ENCODE data around the gene PSME3. TPM values are rescaled to one million over a fixed set of nuclear protein-coding genes. Genes with fewer than 3 reads are reported as not detected.

Gene PSME3
- total RNA-seq: 100 to 1,000 TPM; 153 to 178 TPM
- 124 TPM for polyA plus RNA-seq (2013, experiment 1 of 2)
- 115 TPM for polyA plus RNA-seq (2013, experiment 2 of 2)
- long read RNA-seq, experiment 1, transcript PSME3-210 (11 exons, 998 nt): major isoform, 25 of 90 reads
- long read RNA-seq, experiment 1, partial matches to known transcripts: 35 of 90 reads
- long read RNA-seq, experiment 1, other reads (novel, unspliced or antisense): 30 of 90 reads
- long read RNA-seq, experiment 2, transcript PSME3-210 (11 exons, 998 nt): major isoform, 323 of 359 reads
- long read RNA-seq, experiment 2, partial matches to known transcripts: 4 of 359 reads
- long read RNA-seq, experiment 2, other reads (novel, unspliced or antisense): 28 of 359 reads
- long read RNA-seq, experiment 3, transcript PSME3-210 (11 exons, 998 nt): major isoform, 444 of 507 reads
- long read RNA-seq, experiment 3, partial matches to known transcripts: 13 of 507 reads
- long read RNA-seq, experiment 3, other reads (novel, unspliced or antisense): 44 of 507 reads
- long read RNA-seq, experiment 4, transcript PSME3-210 (11 exons, 998 nt): major isoform, 67 of 102 reads
- long read RNA-seq, experiment 4, partial matches to known transcripts: 4 of 102 reads
- long read RNA-seq, experiment 4, other reads (novel, unspliced or antisense): 31 of 102 reads

DNA sequence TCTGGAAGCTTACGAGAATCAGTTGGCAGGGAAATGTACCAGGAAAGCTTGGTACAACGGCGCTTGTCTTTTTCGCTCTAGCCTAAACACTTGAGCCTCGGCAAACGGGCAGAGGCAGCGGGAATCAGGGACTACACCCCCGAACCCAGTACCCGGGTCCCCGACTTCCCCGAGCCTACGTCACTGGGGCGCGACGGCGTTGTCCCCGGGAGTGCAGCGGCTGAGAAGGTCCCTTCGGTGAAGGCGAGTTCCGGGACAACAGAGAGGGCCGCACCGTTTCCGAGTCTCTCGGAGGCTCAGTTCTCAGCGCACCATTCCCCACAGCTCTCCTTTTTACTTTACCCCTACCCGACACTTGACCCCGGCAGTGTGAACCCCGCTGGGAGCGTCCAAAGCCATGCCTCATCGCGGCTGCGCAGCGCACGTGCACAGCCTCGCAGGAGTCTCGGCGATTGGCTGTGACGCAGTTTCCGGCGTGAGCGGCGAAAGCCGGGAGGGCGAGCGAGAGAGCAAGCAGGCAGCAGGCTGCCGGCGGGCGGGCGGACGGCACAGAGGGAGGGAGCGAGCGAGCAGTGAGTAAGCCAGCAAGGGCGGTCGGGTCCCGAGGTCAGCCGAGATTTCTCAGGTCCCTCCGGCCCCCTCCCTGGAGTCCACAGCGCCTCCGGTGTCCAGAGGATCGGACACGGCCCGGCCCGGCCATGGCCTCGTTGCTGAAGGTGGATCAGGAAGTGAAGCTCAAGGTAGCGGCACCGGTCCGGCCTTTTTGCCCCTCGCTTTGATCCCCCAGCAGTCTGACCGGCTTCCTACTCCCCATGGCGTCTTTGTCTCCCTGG is at the start of gene PSME3:
Gene PSME3, plus strand, starts transcription at position 464 of the 833 bp plus-strand sequence. Its CDS starts 235 bp downstream, at position 699.
- no peaks in the 10 kb centered on the region for H3K4me1 ChIP-seq (ENCODE audit: control insufficient read depth, insufficient read depth, low read length)
- peak within 1 kb of the TSS; percentile 71 for H3K27ac ChIP-seq (ENCODE audit: low read depth, low read length)
- H3K27me3 Mint-ChIP-seq (ENCODE audit: insufficient read depth): peaks cover 10% of the 10 kb centered on the region
- H3K27ac Mint-ChIP-seq: peak within 1 kb of the TSS; percentile 99
- H3K4me3 ChIP-seq (ENCODE audit: low read length): peak within 1 kb of the TSS; percentile 94
- no peaks in the 10 kb centered on the region for H3K9me3 Mint-ChIP-seq
- peak within 1 kb of the TSS; percentile 89 for H3K9ac ChIP-seq (ENCODE audit: extremely low read depth, low read length, poor library complexity, severe bottlenecking)
- 0% methylated on average over 20 to 71 of the region's 71 CpGs for WGBS, 2 experiments (ENCODE audit: insufficient coverage in 1 of 2, insufficient read length in 1 of 2)
- H3K27me3 ChIP-seq (ENCODE audit: control insufficient read depth, insufficient read depth, low read length, poor library complexity, severe bottlenecking): peaks cover 12% of the 10 kb centered on the region
- TF ChIP-seq, protein P1, sequence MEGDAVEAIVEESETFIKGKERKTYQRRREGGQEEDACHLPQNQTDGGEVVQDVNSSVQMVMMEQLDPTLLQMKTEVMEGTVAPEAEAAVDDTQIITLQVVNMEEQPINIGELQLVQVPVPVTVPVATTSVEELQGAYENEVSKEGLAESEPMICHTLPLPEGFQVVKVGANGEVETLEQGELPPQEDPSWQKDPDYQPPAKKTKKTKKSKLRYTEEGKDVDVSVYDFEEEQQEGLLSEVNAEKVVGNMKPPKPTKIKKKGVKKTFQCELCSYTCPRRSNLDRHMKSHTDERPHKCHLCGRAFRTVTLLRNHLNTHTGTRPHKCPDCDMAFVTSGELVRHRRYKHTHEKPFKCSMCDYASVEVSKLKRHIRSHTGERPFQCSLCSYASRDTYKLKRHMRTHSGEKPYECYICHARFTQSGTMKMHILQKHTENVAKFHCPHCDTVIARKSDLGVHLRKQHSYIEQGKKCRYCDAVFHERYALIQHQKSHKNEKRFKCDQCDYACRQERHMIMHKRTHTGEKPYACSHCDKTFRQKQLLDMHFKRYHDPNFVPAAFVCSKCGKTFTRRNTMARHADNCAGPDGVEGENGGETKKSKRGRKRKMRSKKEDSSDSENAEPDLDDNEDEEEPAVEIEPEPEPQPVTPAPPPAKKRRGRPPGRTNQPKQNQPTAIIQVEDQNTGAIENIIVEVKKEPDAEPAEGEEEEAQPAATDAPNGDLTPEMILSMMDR (conservative IDR thresholded peaks at IDR 0.05): peak; percentile 16
- peaks cover 28% of the 10 kb centered on the region for H3K36me3 Mint-ChIP-seq (ENCODE audit: low read depth)
- H3K4me3 Mint-ChIP-seq: peak within 1 kb of the TSS; percentile 94
- no peaks in the 10 kb centered on the region for H3K9me3 ChIP-seq (ENCODE audit: control insufficient read depth, low read length)
- peak; percentile 99 for DNase-seq
- peaks cover 17% of the 10 kb centered on the region for H3K4me1 Mint-ChIP-seq
- H3K36me3 ChIP-seq (ENCODE audit: control insufficient read depth, insufficient read depth, low read length): peaks cover 33% of the 10 kb centered on the region

DNA sequence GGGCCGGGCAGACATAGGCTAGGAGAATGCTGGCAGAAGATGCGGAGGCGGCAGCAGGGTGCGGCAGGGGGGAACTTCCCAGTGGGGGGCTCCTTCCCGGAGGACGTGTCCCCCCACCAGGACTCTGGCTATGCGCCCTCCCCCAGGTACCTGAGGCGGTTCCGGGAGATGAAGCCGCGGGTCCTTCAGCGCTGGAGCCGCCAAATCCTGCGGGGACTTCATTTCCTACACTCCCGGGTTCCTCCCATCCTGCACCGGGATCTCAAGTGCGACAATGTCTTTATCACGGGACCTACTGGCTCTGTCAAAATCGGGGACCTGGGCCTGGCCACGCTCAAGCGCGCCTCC is 49.4 kb upstream of the PSME3 start:
- H3K27me3 ChIP-seq (ENCODE audit: control insufficient read depth, insufficient read depth, low read length, poor library complexity, severe bottlenecking): peaks cover 38% of the 10 kb centered on the region
- TF ChIP-seq, protein P1 (conservative IDR thresholded peaks at IDR 0.05): no peak
- H3K4me3 ChIP-seq (ENCODE audit: low read length): no peak overlapping the region
- no peak overlapping the region for H3K27ac ChIP-seq (ENCODE audit: low read depth, low read length)
- H3K36me3 ChIP-seq (ENCODE audit: control insufficient read depth, insufficient read depth, low read length): peaks cover 2% of the 10 kb centered on the region
- no peaks in the 10 kb centered on the region for H3K9me3 ChIP-seq (ENCODE audit: control insufficient read depth, low read length)
- no peak overlapping the region for H3K9ac ChIP-seq (ENCODE audit: extremely low read depth, low read length, poor library complexity, severe bottlenecking)
- no peak overlapping the region for H3K27ac Mint-ChIP-seq
- H3K9me3 Mint-ChIP-seq: no peaks in the 10 kb centered on the region
- no peaks in the 10 kb centered on the region for H3K4me1 ChIP-seq (ENCODE audit: control insufficient read depth, insufficient read depth, low read length)
- no peaks in the 10 kb centered on the region for H3K36me3 Mint-ChIP-seq (ENCODE audit: low read depth)
- WGBS, 2 experiments (ENCODE audit: insufficient coverage in 1 of 2, insufficient read length in 1 of 2): 83 to 86% methylated on average over 18 to 22 of the region's 22 CpGs
- peak; percentile 54 for DNase-seq
- H3K27me3 Mint-ChIP-seq (ENCODE audit: insufficient read depth): peaks cover 69% of the 10 kb centered on the region
- peaks cover 19% of the 10 kb centered on the region for H3K4me1 Mint-ChIP-seq
- no peak overlapping the region for H3K4me3 Mint-ChIP-seq

- no peak overlapping the region for H3K4me3 ChIP-seq (ENCODE audit: low read length)
- no peak overlapping the region for H3K27ac ChIP-seq (ENCODE audit: low read depth, low read length)
- H3K4me3 Mint-ChIP-seq: no peak overlapping the region
- H3K9me3 ChIP-seq (ENCODE audit: control insufficient read depth, low read length): no peaks in the 10 kb centered on the region
- no peak for DNase-seq
- no peaks in the 10 kb centered on the region for H3K9me3 Mint-ChIP-seq
- no peak overlapping the region for H3K9ac ChIP-seq (ENCODE audit: extremely low read depth, low read length, poor library complexity, severe bottlenecking)
- H3K4me1 ChIP-seq (ENCODE audit: control insufficient read depth, insufficient read depth, low read length): no peaks in the 10 kb centered on the region
- no peaks in the 10 kb centered on the region for H3K36me3 Mint-ChIP-seq (ENCODE audit: low read depth)
- peaks cover 18% of the 10 kb centered on the region for H3K4me1 Mint-ChIP-seq
- TF ChIP-seq, protein P1 (conservative IDR thresholded peaks at IDR 0.05): no peak
- no peak overlapping the region for H3K27ac Mint-ChIP-seq
- no peaks in the 10 kb centered on the region for H3K36me3 ChIP-seq (ENCODE audit: control insufficient read depth, insufficient read depth, low read length)
- H3K27me3 Mint-ChIP-seq (ENCODE audit: insufficient read depth): peaks cover 73% of the 10 kb centered on the region
- peaks cover 38% of the 10 kb centered on the region for H3K27me3 ChIP-seq (ENCODE audit: control insufficient read depth, insufficient read depth, low read length, poor library complexity, severe bottlenecking)
- whole genome bisulfite sequencing, 2 experiments (ENCODE audit: insufficient coverage in 1 of 2, insufficient read length in 1 of 2): 91 to 98% methylated on average over 20 to 25 of the region's 25 CpGs
These were observed 48.8 kb upstream of the PSME3 start for GRCh38 chr17:42784409-42784808.
